HG02610 (cell line): Measurements from ENCODE around the gene IL6ST.
"Not testable (repeated sequence)": the region's sequence is repeated elsewhere in the genome, so short reads cannot be mapped to it uniquely, and the experiment has no call there.

Source experiments
- ATAC-seq: cut with Tn5 transposase; IDR thresholded peaks from one replicate; pipeline ENCODE4 v1.9.1; 2021; ENCODE audit warnings: mild to moderate bottlenecking, moderate library complexity; ENCODE audit not compliant: unreplicated experiment

Gene IL6ST

GRCh38 chr5:55994495-55994997 lies at the start of gene IL6ST:
Gene IL6ST (minus strand): TSS chr5:55994963. CDS start chr5:55976278, 18,685 bp downstream.
- peak; percentile 32 for ATAC-seq

- no peak for ATAC-seq
These were observed 45.2 kb upstream of the IL6ST start for GRCh38 chr5:56039985-56040384.

- ATAC-seq = not testable (repeated sequence)
These were observed 43.4 kb upstream of the IL6ST start for GRCh38 chr5:56038206-56038605.

- no peak for ATAC-seq
These were observed 42.8 kb upstream of the IL6ST start for GRCh38 chr5:56037531-56038010.

- ATAC-seq = not testable (repeated sequence)
These were observed 40.6 kb upstream of the IL6ST start for GRCh38 chr5:56035394-56035793.

GRCh38 chr5:56029871-56030630 lies 35.3 kb upstream of the IL6ST start:
- not testable (repeated sequence) for ATAC-seq

- no peak for ATAC-seq
These were observed 34.7 kb upstream of the IL6ST start for GRCh38 chr5:56029457-56029856.

GRCh38 chr5:56028708-56029107 lies 33.9 kb upstream of the IL6ST start:
- ATAC-seq = no peak

GRCh38 chr5:56026863-56027300 lies 32.1 kb upstream of the IL6ST start:
- ATAC-seq = peak; percentile 89

- no peak for ATAC-seq
These were observed 30.6 kb upstream of the IL6ST start for GRCh38 chr5:56025151-56025885.

- no peak for ATAC-seq
These were observed 30.0 kb upstream of the IL6ST start for GRCh38 chr5:56024810-56025150.

- no peak for ATAC-seq
These were observed 28.5 kb upstream of the IL6ST start for GRCh38 chr5:56023296-56023695.

GRCh38 chr5:56019306-56020272 lies 24.8 kb upstream of the IL6ST start:
- ATAC-seq = no peak

- ATAC-seq = no peak
These were observed 24.1 kb upstream of the IL6ST start for GRCh38 chr5:56018832-56019231.

- ATAC-seq = not testable (repeated sequence)
These were observed 19.9 kb upstream of the IL6ST start for GRCh38 chr5:56014701-56015100.

GRCh38 chr5:56013939-56014338 lies 19.2 kb upstream of the IL6ST start:
- ATAC-seq = not testable (repeated sequence)

- peak; percentile 83 for ATAC-seq
These were observed 17.7 kb upstream of the IL6ST start for GRCh38 chr5:56012281-56012963.

GRCh38 chr5:56011835-56012234 lies 17.1 kb upstream of the IL6ST start:
- peak; percentile 56 for ATAC-seq

- ATAC-seq = no peak
These were observed 15.7 kb upstream of the IL6ST start for GRCh38 chr5:56010431-56010830.

- ATAC-seq = no peak
These were observed 11.8 kb upstream of the IL6ST start for GRCh38 chr5:56006600-56006999.
